ENCODE data around the gene CYP2D6.
"Not testable (repeated sequence)": the region's sequence is repeated elsewhere in the genome, so short reads cannot be mapped to it uniquely, and the experiment has no call there.

Gene CYP2D6

DNA sequence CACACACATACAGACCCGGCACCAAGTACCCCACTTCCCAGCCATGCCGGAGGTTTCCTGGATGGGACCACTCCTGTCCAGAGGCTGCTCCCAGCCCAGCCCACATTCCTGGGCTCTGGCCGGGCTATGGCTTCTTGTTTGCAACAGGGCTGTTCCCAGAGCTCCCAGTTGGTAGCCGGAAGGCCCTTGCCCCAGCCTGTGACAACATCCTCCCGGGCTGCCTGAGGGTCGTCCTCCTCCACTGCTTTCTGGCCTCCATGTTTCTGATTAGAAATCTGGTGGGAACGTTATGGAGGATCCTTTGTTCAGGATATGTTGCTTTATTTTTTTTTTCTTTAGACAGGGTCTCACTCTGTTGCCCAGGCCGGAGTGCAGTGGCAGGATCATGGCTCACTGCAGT, 952 bp upstream of the CYP2D6 start:
- DNase-seq = no peak

- DNase-seq = not testable (repeated sequence)
These were observed 428 bp downstream of the CYP2D6 start for GRCh38 chr22:42130182-42130581.

DNA sequence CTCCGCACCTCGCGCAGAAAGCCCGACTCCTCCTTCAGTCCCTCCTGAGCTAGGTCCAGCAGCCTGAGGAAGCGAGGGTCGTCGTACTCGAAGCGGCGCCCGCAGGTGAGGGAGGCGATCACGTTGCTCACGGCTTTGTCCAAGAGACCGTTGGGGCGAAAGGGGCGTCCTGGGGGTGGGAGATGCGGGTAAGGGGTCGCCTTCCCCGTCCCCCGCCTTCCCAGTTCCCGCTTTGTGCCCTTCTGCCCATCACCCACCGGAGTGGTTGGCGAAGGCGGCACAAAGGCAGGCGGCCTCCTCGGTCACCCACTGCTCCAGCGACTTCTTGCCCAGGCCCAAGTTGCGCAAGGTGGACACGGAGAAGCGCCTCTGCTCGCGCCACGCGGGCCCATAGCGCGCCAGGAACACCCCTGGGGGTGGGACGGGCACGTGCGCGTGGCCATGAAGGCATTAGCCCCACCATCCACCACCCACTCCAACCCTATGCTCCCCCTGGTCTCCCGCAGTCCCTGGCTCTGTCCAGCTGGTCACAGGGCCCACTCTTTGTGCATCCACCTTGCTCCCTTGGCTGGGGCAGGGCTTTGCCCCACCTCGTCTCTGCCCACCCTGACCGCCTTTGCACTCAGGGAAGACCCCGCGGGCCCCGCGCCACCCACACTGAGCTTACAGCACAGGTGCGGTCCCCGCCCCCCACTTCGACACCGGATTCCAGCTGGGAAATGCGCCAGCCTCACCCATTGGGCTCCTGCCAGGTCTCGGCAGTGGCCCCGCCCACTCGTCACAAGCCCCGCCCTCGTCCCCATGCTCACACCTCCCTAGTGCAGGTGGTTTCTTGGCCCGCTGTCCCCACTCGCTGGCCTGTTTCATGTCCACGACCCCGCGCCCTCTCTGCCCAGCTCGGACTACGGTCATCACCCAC, 1.6 kb downstream of the CYP2D6 start:
- peak; percentile 12 for DNase-seq

DNA sequence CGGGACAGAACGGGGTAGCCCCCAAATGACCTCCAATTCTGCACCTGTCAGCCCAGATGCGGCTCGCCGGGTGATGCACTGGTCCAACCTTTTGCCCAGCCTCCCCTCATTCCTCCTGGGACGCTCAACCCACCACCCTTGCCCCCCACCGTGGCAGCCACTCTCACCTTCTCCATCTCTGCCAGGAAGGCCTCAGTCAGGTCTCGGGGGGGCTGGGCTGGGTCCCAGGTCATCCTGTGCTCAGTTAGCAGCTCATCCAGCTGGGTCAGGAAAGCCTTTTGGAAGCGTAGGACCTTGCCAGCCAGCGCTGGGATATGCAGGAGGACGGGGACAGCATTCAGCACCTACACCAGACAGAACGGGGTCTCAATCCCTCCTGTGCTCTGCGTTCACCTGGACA, 2.6 kb downstream of the CYP2D6 start:
- not testable (repeated sequence) for DNase-seq

GRCh38 chr22:42127606-42128005, 3.0 kb downstream of the CYP2D6 start:
- DNase-seq = no peak

DNA sequence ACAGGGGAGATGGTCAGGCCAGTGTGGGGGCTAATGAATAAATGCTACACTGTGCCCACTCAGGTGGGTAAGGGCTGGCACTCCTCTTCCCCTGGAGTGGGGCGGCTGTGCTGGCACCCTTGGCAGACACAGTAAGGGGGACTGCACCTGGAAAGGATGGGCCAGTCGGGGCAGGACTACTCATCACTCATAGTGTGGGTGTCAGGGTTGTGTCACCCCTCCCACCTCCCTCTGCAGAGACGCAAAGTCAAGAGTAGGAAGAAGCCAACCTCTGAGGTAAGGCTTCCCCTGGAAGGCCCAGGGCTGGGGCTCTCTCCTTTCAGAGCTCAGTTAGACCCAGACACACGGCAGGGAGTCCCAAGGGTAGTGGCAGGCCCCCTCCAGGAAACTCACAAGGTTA, 7.1 kb downstream of the CYP2D6 start:
- DNase-seq = not testable (repeated sequence)

- DNase-seq = not testable (repeated sequence)
These were observed 10.2 kb downstream of the CYP2D6 start for GRCh38 chr22:42120231-42121021.

- peak; percentile 25 for DNase-seq
These were observed 13.7 kb downstream of the CYP2D6 start for GRCh38 chr22:42116848-42117424.

GRCh38 chr22:42115420-42115830, 15.2 kb downstream of the CYP2D6 start:
- DNase-seq = peak; percentile 13

GRCh38 chr22:42114721-42115120, 15.9 kb downstream of the CYP2D6 start:
- DNase-seq = peak; percentile 61

- DNase-seq = peak; percentile 22
These were observed 17.8 kb downstream of the CYP2D6 start for GRCh38 chr22:42112793-42113192.

- no peak for DNase-seq
These were observed 18.8 kb downstream of the CYP2D6 start for GRCh38 chr22:42111798-42112197.

DNA sequence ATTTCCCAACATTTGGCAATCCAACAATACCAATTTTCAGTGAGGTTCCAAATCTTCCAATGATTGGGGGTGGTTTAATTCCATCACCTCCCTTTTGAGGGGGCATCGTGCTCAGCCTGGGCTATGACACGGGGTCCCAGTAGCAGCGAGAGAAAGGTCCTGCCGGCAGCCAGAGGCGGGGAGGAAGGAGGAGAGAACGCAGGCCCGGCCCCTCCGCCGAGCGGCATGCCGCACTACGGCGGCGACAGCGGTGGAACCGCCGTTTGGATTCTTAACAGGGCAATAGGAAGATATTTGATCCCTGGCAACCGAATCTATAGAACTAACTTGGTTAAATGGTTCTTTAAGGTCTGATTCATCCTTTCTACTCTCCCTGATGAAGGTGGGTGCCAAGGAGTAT, 21.8 kb downstream of the CYP2D6 start:
- no peak for DNase-seq

DNA sequence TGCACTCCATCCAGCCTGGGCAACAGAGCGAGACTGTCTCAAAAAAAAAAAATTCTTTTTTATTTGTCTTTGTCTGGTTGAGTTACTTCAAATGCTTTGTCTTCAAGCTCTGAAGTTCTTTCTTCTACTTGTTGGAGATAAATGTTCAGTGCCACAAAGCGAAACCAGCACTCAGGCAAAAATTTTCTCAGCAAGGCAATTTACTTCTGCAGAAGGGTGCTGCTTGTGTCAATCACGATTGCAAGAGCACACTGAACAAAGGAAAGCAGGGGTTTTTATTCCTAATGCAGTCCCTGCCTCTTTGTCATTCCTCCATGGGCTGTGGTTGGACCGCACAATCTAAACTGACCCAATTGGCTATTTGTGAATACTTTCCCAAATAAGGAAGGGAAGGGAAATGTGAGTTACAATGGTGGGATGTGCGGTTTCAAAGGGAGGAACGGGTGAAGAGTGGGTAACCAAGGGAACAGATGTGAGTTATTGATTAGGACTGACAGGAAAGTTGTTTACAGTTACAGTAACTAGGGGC, 26.2 kb downstream of the CYP2D6 start:
- DNase-seq = not testable (repeated sequence)

DNA sequence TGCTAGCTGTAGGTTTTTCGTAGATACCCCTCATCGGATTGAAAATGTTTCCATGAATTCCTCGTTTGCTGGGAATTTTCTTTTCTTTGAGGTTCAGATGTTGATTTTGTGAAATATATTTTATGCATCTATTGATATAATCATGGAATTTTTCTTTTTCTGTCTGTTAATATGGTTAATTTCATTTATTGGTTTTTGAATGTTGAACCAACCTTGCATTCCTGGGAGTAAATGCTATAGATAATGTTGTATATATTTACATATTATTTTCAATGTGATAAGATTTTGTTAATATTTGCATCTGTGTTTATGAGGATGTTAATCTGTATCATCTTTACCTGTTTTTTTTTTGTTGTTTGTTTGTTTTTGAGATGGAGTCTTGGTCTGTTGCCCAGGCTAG, 29.4 kb downstream of the CYP2D6 start:
- DNase-seq = no peak

- DNase-seq = no peak
These were observed 39.2 kb downstream of the CYP2D6 start for GRCh38 chr22:42091455-42091782.

GRCh38 chr22:42090596-42091454, 39.8 kb downstream of the CYP2D6 start, which contains the start of gene NDUFA6:
Gene NDUFA6, minus strand, starts transcription at chr22:42090772. Its CDS starts 28 bp downstream, at chr22:42090744.
- peak; percentile 99 for DNase-seq

GRCh38 chr22:42086051-42086450, 44.6 kb downstream of the CYP2D6 start:
- DNase-seq = no peak

DNA sequence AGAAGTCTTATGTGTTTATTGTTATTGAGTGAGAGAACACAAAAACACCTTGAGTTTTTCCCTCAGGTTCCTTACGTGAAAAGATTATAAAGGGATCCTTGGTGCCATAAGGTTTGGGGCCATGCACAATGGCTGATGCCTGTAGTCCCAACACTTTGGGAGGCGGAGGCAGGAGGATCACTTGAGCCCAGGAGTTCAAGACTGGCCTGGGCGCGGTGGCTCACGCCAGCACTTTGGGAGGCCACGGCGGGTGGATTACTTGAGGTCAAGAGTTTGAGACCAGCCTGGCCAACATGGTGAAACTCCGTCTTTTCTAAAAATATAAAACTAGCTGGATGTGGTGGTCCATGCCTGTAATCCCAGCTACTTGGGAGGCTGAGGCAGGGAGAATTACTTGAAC, 45.7 kb downstream of the CYP2D6 start:
- DNase-seq = no peak

DNA sequence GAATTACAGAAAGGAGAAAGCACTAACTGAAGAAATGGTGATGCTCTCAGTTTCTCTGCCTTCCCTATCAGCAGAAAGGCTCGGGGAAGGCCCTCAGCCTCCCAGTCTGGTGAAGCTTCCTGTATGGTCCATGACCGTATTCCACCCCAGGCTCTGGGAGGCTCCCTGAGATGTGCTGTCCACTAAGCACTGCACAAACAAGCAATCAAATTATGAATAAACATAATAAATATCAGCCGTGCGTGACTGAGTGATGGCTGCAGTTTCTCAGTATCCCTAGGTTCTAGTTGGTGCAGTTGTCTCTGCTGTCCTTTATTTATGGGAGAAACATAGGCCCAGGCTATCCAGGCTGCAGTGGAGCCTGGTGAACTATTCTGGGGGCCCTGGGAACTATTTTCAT, 47.5 kb downstream of the CYP2D6 start:
- DNase-seq = peak; percentile 24

DNA sequence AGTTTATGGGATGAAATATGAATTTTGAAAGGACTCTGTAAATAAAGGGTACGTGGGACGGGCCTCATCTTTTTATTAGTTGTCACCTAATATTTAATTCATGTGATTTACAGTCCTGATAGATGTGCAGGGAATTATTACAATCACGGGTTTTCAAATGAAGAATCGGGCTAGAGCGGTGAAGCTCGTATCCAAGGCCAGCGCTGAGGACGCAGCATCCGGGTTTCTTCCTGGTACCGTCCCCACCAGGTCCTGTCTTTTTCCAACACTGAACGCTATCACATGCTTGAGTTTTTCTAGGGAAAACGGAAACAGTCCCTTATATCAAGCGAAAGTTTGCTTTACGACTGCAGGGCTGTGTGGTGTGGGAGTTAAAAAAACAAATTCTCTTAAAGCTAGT, 50.3 kb downstream of the CYP2D6 start:
- peak; percentile 71 for DNase-seq

All from DMS53 (cell line).